ENCODE results near the gene SRPX. TPM values are rescaled to one million over a fixed set of nuclear protein-coding genes. Genes with fewer than 3 reads are reported as not detected.

Gene SRPX
- total RNA-seq, 2 experiments from 2014 or later = not detected

GRCh38 chrX:38232079-38232686 lies 11.5 kb upstream of the SRPX start:
- DNase-seq (no peak), ATAC-seq (no peak)
- no peaks in the 10 kb centered on the region for H3K36me3 Mint-ChIP-seq (ENCODE audit: low read depth)
- POLR2A ChIA-PET = no interaction called here
- intact Hi-C loops (cut with DNase I, micrococcal nuclease) = no loop called here
- no peak overlapping the region for H3K27ac Mint-ChIP-seq
- H3K27me3 Mint-ChIP-seq = peaks cover 7% of the 10 kb centered on the region
- no peaks in the 10 kb centered on the region for H3K9me3 Mint-ChIP-seq (ENCODE audit: low read depth)
- no peaks in the 10 kb centered on the region for H3K4me1 Mint-ChIP-seq
- CTCF ChIA-PET = no interaction called here
- H3K4me3 Mint-ChIP-seq = no peak overlapping the region

DNA sequence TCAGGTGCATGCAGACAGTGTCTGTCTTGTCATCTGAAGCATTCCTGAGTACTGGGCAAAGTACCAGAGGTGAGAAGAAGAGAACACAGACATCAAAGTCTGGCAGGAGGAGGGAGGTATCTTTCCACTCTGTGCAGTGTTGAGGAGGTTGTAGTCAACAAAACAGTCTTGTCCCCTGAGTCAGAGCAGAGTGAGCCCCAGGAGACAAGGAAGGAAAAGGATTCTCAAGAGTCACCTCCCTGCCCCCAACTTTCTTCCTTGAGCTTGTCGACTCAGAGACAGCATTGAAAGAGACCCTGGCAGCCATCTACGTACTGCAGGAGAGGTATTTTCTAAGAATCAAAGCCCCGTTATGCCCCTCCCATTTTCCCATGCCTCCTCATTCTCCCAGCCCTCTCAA lies 4.4 kb upstream of the SRPX start:
- POLR2A ChIA-PET = no interaction called here
- H3K27me3 Mint-ChIP-seq = peaks cover 24% of the 10 kb centered on the region
- no peaks in the 10 kb centered on the region for H3K9me3 Mint-ChIP-seq (ENCODE audit: low read depth)
- H3K4me1 Mint-ChIP-seq = peaks cover 2% of the 10 kb centered on the region
- DNase-seq (no peak), ATAC-seq (no peak)
- no peaks in the 10 kb centered on the region for H3K36me3 Mint-ChIP-seq (ENCODE audit: low read depth)
- CTCF ChIA-PET = no interaction called here
- no peak overlapping the region for H3K27ac Mint-ChIP-seq
- no peak overlapping the region for H3K4me3 Mint-ChIP-seq
- intact Hi-C loops (cut with DNase I, micrococcal nuclease) = no loop called here

GRCh38 chrX:38224160-38224559 lies 3.5 kb upstream of the SRPX start:
- intact Hi-C loops (cut with DNase I, micrococcal nuclease) = no loop called here
- DNase-seq = no peak
- ChIA-PET CTCF (no interaction called here), POLR2A (no interaction called here)
- no peaks in the 10 kb centered on the region for H3K36me3 Mint-ChIP-seq (ENCODE audit: low read depth)
- no peak overlapping the region for H3K4me3 Mint-ChIP-seq
- no peak for ATAC-seq
- peaks cover 29% of the 10 kb centered on the region for H3K27me3 Mint-ChIP-seq
- peaks cover 2% of the 10 kb centered on the region for H3K4me1 Mint-ChIP-seq
- no peaks in the 10 kb centered on the region for H3K9me3 Mint-ChIP-seq (ENCODE audit: low read depth)
- no peak overlapping the region for H3K27ac Mint-ChIP-seq

GRCh38 chrX:38221391-38221929 lies 789 bp upstream of the SRPX start:
- Mint-ChIP-seq H3K27me3 (peaks cover 31% of the 10 kb centered on the region), H3K4me3 (no peak overlapping the region)
- ATAC-seq = no peak

GRCh38 chrX:38220024-38220414 lies 652 bp downstream of the SRPX start:
- no peak overlapping the region for H3K27ac Mint-ChIP-seq
- H3K4me1 Mint-ChIP-seq = peaks cover 2% of the 10 kb centered on the region
- H3K9me3 Mint-ChIP-seq (ENCODE audit: low read depth) = no peaks in the 10 kb centered on the region
- H3K4me3 Mint-ChIP-seq = no peak overlapping the region
- ATAC-seq (peak; percentile 36), DNase-seq (peak; percentile 41)
- ChIA-PET CTCF (interaction anchor here (0.6 kb wide), 2 partner anchors 154 to 231 kb away, joined by 3 to 4 read pairs; no protein-coding TSS in a partner anchor), POLR2A (no interaction called here)
- intact Hi-C loops (cut with DNase I, micrococcal nuclease) = loop anchor here in 1 of 2 experiments (1.0 kb wide), 1 partner anchor 107 kb away; the partner anchor contains the start of gene RPGR
- H3K36me3 Mint-ChIP-seq (ENCODE audit: low read depth) = no peaks in the 10 kb centered on the region
- H3K27me3 Mint-ChIP-seq = peaks cover 26% of the 10 kb centered on the region

More at GRCh38 chrX:38221391-38221929, 789 bp upstream of the SRPX start:
- H3K27ac Mint-ChIP-seq = no peak overlapping the region
- DNase-seq = no peak
- intact Hi-C loops (cut with DNase I, micrococcal nuclease) = no loop called here
- H3K4me1 Mint-ChIP-seq = peaks cover 2% of the 10 kb centered on the region
- H3K9me3 Mint-ChIP-seq (ENCODE audit: low read depth) = no peaks in the 10 kb centered on the region
- H3K36me3 Mint-ChIP-seq (ENCODE audit: low read depth) = no peaks in the 10 kb centered on the region
- ChIA-PET CTCF (no interaction called here), POLR2A (no interaction called here)

DNA sequence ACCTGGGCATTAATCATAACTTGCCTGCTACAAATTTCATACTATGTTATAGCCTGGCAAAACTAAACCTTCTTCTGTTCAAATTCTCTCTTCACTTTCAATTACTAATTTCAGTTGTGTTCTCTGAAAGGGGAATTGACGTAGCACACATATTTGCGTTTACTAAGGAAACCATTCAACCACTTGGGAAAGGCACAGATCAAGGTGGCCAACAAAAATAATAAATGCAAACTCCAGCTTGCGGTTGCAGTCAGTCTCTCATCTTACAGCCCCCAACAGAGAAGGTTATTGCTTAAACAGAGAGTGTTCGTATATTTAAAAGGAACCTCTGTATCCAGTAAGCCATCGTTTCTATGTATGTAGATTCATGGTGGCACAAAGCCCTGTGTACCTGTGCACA lies 4.0 kb downstream of the SRPX start:
- no peaks in the 10 kb centered on the region for H3K36me3 Mint-ChIP-seq (ENCODE audit: low read depth)
- intact Hi-C loops (cut with DNase I, micrococcal nuclease) = no loop called here
- H3K27me3 Mint-ChIP-seq = peaks cover 17% of the 10 kb centered on the region
- peaks cover 2% of the 10 kb centered on the region for H3K4me1 Mint-ChIP-seq
- ATAC-seq (no peak), DNase-seq (no peak)
- H3K27ac Mint-ChIP-seq = no peak overlapping the region
- H3K9me3 Mint-ChIP-seq (ENCODE audit: low read depth) = no peaks in the 10 kb centered on the region
- ChIA-PET POLR2A (no interaction called here), CTCF (no interaction called here)
- no peak overlapping the region for H3K4me3 Mint-ChIP-seq

DNA sequence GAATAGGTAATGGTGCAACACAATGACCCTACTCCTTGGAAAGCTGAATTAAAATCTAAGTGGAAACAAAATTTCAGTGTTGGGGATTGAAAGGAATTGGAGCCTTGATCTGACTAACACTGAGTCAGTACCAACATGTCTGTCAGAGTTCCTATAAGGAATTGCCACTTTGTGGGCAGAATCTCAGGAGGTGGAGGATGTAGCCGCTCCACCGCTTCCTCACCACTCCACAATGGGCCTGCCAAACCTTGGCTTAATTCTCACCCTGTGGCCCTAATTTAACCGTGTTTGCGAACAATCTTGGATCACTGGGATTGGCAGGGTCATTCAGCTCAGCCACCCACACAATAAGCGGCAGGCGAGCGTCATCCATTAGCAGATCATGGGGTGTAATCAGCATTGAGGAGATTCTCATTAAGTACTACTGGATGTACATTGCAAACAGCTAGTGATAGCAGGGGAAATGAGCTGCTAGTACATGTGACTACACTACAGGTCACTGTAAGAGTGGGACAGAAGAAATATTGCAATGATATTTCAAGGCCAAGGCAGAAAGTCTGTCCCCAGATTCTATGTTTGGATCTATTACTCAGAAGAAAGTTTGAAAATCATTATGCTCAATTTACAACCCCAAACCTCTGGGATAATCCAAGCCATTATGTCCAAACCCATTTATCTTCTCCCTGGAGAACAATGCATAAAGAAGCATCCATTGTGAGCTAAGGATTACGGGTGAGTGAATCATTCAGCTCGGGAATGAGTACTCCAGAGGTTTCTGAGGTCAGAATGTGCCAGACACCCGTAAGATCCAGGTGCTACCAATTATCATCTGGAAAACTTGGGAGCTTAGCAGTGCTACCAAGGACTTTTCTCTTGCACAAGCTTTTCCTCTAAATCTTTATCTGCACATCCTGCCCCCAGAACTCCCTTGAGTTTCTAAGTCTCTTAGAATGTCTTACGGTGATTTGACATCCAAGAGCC lies 5.8 kb downstream of the SRPX start:
- Mint-ChIP-seq H3K4me1 (no peaks in the 10 kb centered on the region), H3K27ac (no peak overlapping the region), H3K4me3 (no peak overlapping the region), H3K9me3 (ENCODE audit: low read depth) (no peaks in the 10 kb centered on the region), H3K36me3 (ENCODE audit: low read depth) (no peaks in the 10 kb centered on the region), H3K27me3 (peaks cover 8% of the 10 kb centered on the region)
- ChIA-PET CTCF (interaction anchor here (0.7 kb wide), 1 partner anchor 30 kb away, joined by 3 read pairs; no protein-coding TSS in a partner anchor), POLR2A (no interaction called here)
- DNase-seq = no peak
- ATAC-seq = no peak
- intact Hi-C loops (cut with DNase I, micrococcal nuclease) = no loop called here

- intact Hi-C loops (cut with DNase I, micrococcal nuclease) = no loop called here
- no peak for ATAC-seq
- Mint-ChIP-seq H3K9me3 (ENCODE audit: low read depth) (no peaks in the 10 kb centered on the region), H3K36me3 (ENCODE audit: low read depth) (no peaks in the 10 kb centered on the region), H3K27ac (no peak overlapping the region), H3K27me3 (peaks cover 4% of the 10 kb centered on the region), H3K4me1 (no peaks in the 10 kb centered on the region), H3K4me3 (no peak overlapping the region)
- ChIA-PET CTCF (no interaction called here), POLR2A (no interaction called here)
- DNase-seq = no peak
These were observed 6.6 kb downstream of the SRPX start for GRCh38 chrX:38214044-38214443.

DNA sequence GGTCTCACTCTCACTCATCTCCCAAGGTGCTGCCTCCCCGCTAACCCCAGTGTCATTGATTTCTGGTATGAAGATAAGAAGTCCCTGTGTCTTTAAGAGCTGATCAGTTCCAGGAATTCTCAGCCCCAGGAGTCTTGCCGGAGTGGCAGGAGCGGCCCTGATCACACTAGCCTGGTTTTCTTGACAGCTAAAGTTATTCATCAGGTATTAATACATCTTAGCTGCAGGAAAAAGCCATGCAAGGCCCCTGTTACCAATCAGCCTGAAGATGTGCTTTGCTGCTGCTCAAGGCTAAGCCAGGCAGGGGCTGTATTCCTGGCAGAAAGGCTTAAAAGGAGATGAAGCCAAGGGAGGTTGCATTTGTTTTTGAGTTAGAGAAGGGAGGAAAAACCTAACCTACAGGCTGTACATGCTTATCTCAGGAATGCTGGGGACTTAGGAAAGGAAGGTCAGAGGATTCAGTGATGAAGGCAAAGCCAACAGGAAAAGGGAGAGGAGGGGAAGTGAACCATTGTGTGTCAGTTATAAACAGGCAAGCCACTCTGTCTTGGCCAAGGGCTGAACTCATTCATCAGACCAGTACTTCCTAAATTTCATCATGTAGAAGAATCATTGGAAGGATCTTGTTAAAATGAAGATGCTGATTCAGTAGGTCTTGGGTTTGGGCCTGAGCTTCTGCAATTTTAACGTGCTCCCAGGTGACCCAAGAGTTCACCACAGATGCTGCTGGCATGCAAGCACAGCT lies 8.6 kb downstream of the SRPX start:
- Mint-ChIP-seq H3K36me3 (ENCODE audit: low read depth) (no peaks in the 10 kb centered on the region), H3K4me1 (no peaks in the 10 kb centered on the region), H3K4me3 (no peak overlapping the region), H3K9me3 (ENCODE audit: low read depth) (no peaks in the 10 kb centered on the region), H3K27ac (no peak overlapping the region), H3K27me3 (no peaks in the 10 kb centered on the region)
- intact Hi-C loops (cut with DNase I, micrococcal nuclease) = no loop called here
- CTCF ChIA-PET = interaction anchor here (0.6 kb wide), 1 partner anchor 288 kb away, joined by 4 read pairs; no protein-coding TSS in a partner anchor
- DNase-seq = no peak
- POLR2A ChIA-PET = no interaction called here
- no peak for ATAC-seq

GRCh38 chrX:38206542-38206941 lies 14.1 kb downstream of the SRPX start:
- H3K36me3 Mint-ChIP-seq (ENCODE audit: low read depth) = no peaks in the 10 kb centered on the region
- H3K9me3 Mint-ChIP-seq (ENCODE audit: low read depth) = no peaks in the 10 kb centered on the region
- POLR2A ChIA-PET = no interaction called here
- no peak overlapping the region for H3K4me3 Mint-ChIP-seq
- CTCF ChIA-PET = interaction anchor here (0.6 kb wide), 1 partner anchor 40 kb away, joined by 4 read pairs; no protein-coding TSS in a partner anchor
- DNase-seq = no peak
- no peaks in the 10 kb centered on the region for H3K4me1 Mint-ChIP-seq
- intact Hi-C loops (cut with DNase I, micrococcal nuclease) = no loop called here
- no peak for ATAC-seq
- H3K27me3 Mint-ChIP-seq = no peaks in the 10 kb centered on the region
- no peak overlapping the region for H3K27ac Mint-ChIP-seq

GRCh38 chrX:38206036-38206435 lies 14.6 kb downstream of the SRPX start:
- intact Hi-C loops (cut with DNase I, micrococcal nuclease) = no loop called here
- Mint-ChIP-seq H3K36me3 (ENCODE audit: low read depth) (no peaks in the 10 kb centered on the region), H3K27ac (no peak overlapping the region), H3K4me1 (no peaks in the 10 kb centered on the region), H3K9me3 (ENCODE audit: low read depth) (no peaks in the 10 kb centered on the region), H3K4me3 (no peak overlapping the region), H3K27me3 (no peaks in the 10 kb centered on the region)
- CTCF ChIA-PET = interaction anchor here (0.8 kb wide), 1 partner anchor 12 kb away, joined by 3 read pairs; no protein-coding TSS in a partner anchor
- ATAC-seq = no peak
- no peak for DNase-seq
- POLR2A ChIA-PET = no interaction called here
